HepG2 (cell line): ENCODE data around the gene ATG2B.

Experiments used
- MYPOP ChIP-seq: sonication (generic); formaldehyde crosslinking; IDR thresholded peaks from 2 replicates; pipeline ENCODE4 v1.8.1; 2023; ENCODE audit warnings: mild to moderate bottlenecking, moderate library complexity, missing genetic modification reagents
- SP4 ChIP-seq: sonication (generic); formaldehyde crosslinking; IDR thresholded peaks from 2 replicates; pipeline ENCODE4 v1.8.1; 2023; ENCODE audit warnings: mild to moderate bottlenecking, missing genetic modification reagents
- TARDBP ChIP-seq: sonication (generic); formaldehyde crosslinking; IDR thresholded peaks from 2 replicates; pipeline ENCODE4 v1.8.0; 2022; ENCODE audit warnings: mild to moderate bottlenecking, missing genetic modification reagents
- TCF7L2 ChIP-seq: IDR thresholded peaks from 2 replicates; pipeline ENCODE4 v1.6.1; 2011; ENCODE audit warnings: mild to moderate bottlenecking, low read depth, low read length, moderate library complexity
- ZC3H4 ChIP-seq: sonication (generic); formaldehyde crosslinking; IDR thresholded peaks from 2 replicates; pipeline ENCODE4 v1.4.0; 2020; ENCODE audit warnings: missing genetic modification reagents, borderline replicate concordance

DNA sequence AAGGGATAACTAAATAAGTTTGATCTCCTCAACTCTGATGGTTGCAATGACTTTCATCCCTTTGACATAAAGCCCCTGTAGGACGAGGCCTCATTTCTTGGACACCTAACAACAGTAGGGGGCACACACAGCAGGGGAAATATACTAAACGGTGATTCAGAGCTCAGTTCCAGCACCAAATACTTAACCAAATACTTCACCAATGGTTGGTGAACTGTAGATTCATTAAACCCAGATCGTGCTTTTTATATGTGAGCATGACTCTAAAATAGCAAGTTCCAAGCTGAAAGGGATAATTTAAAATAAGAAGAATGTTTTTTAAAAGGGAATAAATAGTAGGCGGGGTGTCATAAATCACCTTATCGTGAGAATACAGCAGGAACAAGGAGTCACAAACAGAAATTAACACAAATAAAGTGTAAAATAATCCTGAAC, 53.2 kb downstream of the ATG2B start:
- no peak for TF ChIP-seq ZC3H4 (CRISPR knock-in tag)
- TF ChIP-seq TCF7L2, result no peak
- no peak for TF ChIP-seq TARDBP (CRISPR knock-in tag)
- TF ChIP-seq MYPOP (CRISPR knock-in tag), result no peak
- no peak for TF ChIP-seq SP4
